Activated B cell treated with CpG ODN at 0.5 μM for 24 hours (primary cell): ENCODE results near the gene UGT1A10. TPM values are rescaled to one million over a fixed set of nuclear protein-coding genes. Genes with fewer than 3 reads are reported as not detected.

Source experiments
- ATAC-seq: fragments of 200-7000 bp; cut with Tn5 transposase; one replicate; pipeline ENCODE4 v1.10.0; 2021; ENCODE audit warnings: low read depth, mild to moderate bottlenecking, moderate library complexity
- CTCF ChIA-PET: fragments of 350-600 bp; sonication (Branson Sonifier 250); formaldehyde crosslinking; loops from one replicate; lab custom pipeline; 2021; ENCODE audit warnings: antibody characterized with exemption; lab: Charles Lee
- POLR2A ChIA-PET: fragments of 350-600 bp; sonication (Branson Sonifier 250); formaldehyde crosslinking; loops from one replicate; lab custom pipeline; 2021; ENCODE audit warnings: antibody characterized with exemption; lab: Charles Lee
- DNase-seq: peaks from one replicate; pipeline ENCODE4 v3.0.0; 2022
- H3K27ac Mint-ChIP-seq: one replicate; pipeline ENCODE4 v1.8.0; 2020; ENCODE audit warnings: mixed read lengths
- H3K27me3 Mint-ChIP-seq: one replicate; pipeline ENCODE4 v1.8.0; 2021; ENCODE audit warnings: mixed read lengths
- H3K36me3 Mint-ChIP-seq: one replicate; pipeline ENCODE4 v1.8.0; 2021; ENCODE audit warnings: low read depth, mixed read lengths
- H3K4me1 Mint-ChIP-seq: one replicate; pipeline ENCODE4 v1.8.0; 2021; ENCODE audit warnings: mixed read lengths
- H3K4me3 Mint-ChIP-seq: one replicate; pipeline ENCODE4 v1.8.0; 2020; ENCODE audit warnings: mild to moderate bottlenecking, mixed read lengths
- H3K9me3 Mint-ChIP-seq: one replicate; pipeline ENCODE4 v1.8.0; 2020; ENCODE audit warnings: mixed read lengths
- intact Hi-C: fragments of 100-400 bp; cut with micrococcal nuclease; formaldehyde crosslinking; loops from one replicate; pipeline ENCODE4 v1.15.1; 2024
- total RNA-seq: library from RNA; stranded (reverse); gene quantifications from 2 replicates; pipeline ENCODE4 v1.2.3, GENCODE V29; 2022
- TF ChIP-seq, protein P1 (sequence below): fragments of 200-600 bp; IDR thresholded peaks from one replicate; pipeline ENCODE4 v1.8.0; 2022; ENCODE audit warnings: antibody characterized with exemption, mild to moderate bottlenecking

UGT1A10 gene
- total RNA-seq, 1 donor from 2014 or later: not detected

GRCh38 chr2:233676046-233676445 lies 39.8 kb downstream of the UGT1A10 start:
- H3K4me1 Mint-ChIP-seq: no peaks in the 10 kb centered on the region
- ChIA-PET POLR2A (no interaction called here), CTCF (no interaction called here)
- no peak overlapping the region for H3K27ac Mint-ChIP-seq
- intact Hi-C loops: no loop called here
- H3K4me3 Mint-ChIP-seq: no peak overlapping the region
- no peaks in the 10 kb centered on the region for H3K36me3 Mint-ChIP-seq
- TF ChIP-seq, protein P1, sequence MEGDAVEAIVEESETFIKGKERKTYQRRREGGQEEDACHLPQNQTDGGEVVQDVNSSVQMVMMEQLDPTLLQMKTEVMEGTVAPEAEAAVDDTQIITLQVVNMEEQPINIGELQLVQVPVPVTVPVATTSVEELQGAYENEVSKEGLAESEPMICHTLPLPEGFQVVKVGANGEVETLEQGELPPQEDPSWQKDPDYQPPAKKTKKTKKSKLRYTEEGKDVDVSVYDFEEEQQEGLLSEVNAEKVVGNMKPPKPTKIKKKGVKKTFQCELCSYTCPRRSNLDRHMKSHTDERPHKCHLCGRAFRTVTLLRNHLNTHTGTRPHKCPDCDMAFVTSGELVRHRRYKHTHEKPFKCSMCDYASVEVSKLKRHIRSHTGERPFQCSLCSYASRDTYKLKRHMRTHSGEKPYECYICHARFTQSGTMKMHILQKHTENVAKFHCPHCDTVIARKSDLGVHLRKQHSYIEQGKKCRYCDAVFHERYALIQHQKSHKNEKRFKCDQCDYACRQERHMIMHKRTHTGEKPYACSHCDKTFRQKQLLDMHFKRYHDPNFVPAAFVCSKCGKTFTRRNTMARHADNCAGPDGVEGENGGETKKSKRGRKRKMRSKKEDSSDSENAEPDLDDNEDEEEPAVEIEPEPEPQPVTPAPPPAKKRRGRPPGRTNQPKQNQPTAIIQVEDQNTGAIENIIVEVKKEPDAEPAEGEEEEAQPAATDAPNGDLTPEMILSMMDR: no peak
- DNase-seq (no peak), ATAC-seq (no peak)
- H3K27me3 Mint-ChIP-seq: peaks cover 15% of the 10 kb centered on the region
- no peaks in the 10 kb centered on the region for H3K9me3 Mint-ChIP-seq

- no peak for ATAC-seq
- TF ChIP-seq, protein P1: no peak
Measured at GRCh38 chr2:233679196-233679595, 42.9 kb downstream of the UGT1A10 start.

DNA sequence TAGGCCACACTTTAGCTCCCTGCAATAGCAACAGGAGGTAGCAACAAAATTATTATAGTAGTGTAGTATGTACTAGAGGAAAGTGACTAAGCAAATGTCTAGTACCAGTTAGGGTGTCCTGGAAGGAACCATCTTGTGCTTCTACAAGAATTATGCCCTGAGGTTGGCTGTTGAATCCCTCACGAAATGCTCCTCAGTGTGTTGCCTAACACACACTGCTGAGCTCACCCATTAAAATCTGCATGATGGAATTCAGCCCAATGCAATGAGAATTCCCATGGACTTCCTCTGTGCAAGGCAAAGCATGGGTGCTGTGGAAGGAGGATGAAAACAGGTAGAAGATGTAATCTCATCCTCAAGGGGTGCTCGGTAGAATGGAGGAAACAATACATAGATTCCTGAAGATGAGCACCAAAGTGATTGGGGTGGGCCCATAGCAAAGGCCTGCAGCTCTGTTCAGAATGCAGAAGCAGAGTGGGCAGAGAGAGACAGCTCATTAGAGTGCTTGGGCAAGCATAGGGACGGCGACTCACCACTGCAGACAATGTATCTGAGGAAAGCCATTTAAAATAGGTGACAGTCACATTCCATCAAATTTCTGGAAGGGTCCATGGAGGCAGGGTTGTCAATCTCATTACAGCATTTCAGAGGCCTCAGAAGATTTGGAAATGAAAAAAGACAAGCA lies 44.3 kb downstream of the UGT1A10 start:
- ChIA-PET CTCF (interaction anchor here (0.8 kb wide), 1 partner anchor 35 kb away, joined by 3 read pairs; no protein-coding TSS in a partner anchor), POLR2A (no interaction called here)
- ATAC-seq: no peak
- TF ChIP-seq, protein P1: no peak
- H3K27ac Mint-ChIP-seq: no peak overlapping the region
- no peaks in the 10 kb centered on the region for H3K9me3 Mint-ChIP-seq
- no peak for DNase-seq
- H3K27me3 Mint-ChIP-seq: peaks cover 11% of the 10 kb centered on the region
- no peak overlapping the region for H3K4me3 Mint-ChIP-seq
- intact Hi-C loops: no loop called here
- H3K4me1 Mint-ChIP-seq: peaks cover 13% of the 10 kb centered on the region
- H3K36me3 Mint-ChIP-seq: no peaks in the 10 kb centered on the region

More at GRCh38 chr2:233679196-233679595, 42.9 kb downstream of the UGT1A10 start:
- Mint-ChIP-seq H3K4me3 (no peak overlapping the region), H3K9me3 (no peaks in the 10 kb centered on the region), H3K4me1 (peaks cover 13% of the 10 kb centered on the region), H3K27me3 (peaks cover 11% of the 10 kb centered on the region), H3K27ac (no peak overlapping the region), H3K36me3 (no peaks in the 10 kb centered on the region)
- intact Hi-C loops: no loop called here
- ChIA-PET CTCF (no interaction called here), POLR2A (no interaction called here)
- DNase-seq: no peak

DNA sequence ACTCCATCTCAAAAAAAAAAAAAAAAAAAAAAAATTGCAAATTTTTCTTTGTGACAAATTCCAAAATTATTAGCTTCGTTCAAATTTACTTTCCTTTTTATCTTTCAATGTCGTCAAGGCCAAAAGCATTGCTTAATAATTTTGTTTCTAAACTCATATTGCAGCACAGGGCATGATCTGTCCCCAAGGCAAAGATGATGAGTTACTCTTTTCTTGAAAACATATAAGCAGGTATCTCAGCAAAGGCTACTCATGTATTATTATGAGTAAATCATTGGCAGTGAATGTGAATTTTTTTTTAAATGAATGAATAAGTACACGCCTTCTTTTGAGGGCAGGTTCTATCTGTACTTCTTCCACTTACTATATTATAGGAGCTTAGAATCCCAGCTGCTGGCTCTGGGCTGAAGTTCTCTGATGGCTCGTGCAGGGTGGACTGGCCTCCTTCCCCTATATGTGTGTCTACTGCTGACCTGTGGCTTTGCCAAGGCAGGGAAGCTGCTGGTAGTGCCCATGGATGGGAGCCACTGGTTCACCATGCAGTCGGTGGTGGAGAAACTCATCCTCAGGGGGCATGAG lies 45.4 kb downstream of the UGT1A10 start, which contains the start of gene UGT1A7:
Gene UGT1A7 (plus strand): TSS at position 381 of the 579 bp plus-strand sequence. CDS start 37 bp downstream, at position 418.
- ChIA-PET CTCF (no interaction called here), POLR2A (no interaction called here)
- Mint-ChIP-seq H3K36me3 (no peaks in the 10 kb centered on the region), H3K27ac (no peak within 1 kb of the TSS), H3K27me3 (peaks cover 10% of the 10 kb centered on the region), H3K4me3 (no peak within 1 kb of the TSS), H3K9me3 (no peaks in the 10 kb centered on the region), H3K4me1 (peaks cover 13% of the 10 kb centered on the region)
- TF ChIP-seq, protein P1: no peak
- intact Hi-C loops: no loop called here
- DNase-seq: no peak
- ATAC-seq: no peak

GRCh38 chr2:233684640-233685039 lies 48.4 kb downstream of the UGT1A10 start:
- no peaks in the 10 kb centered on the region for H3K9me3 Mint-ChIP-seq
- DNase-seq (no peak), ATAC-seq (no peak)
- TF ChIP-seq, protein P1: no peak
- H3K36me3 Mint-ChIP-seq: no peaks in the 10 kb centered on the region
- peaks cover 11% of the 10 kb centered on the region for H3K27me3 Mint-ChIP-seq
- POLR2A ChIA-PET: no interaction called here
- no peak overlapping the region for H3K4me3 Mint-ChIP-seq
- H3K4me1 Mint-ChIP-seq: peaks cover 13% of the 10 kb centered on the region
- H3K27ac Mint-ChIP-seq: no peak overlapping the region
- CTCF ChIA-PET: no interaction called here
- intact Hi-C loops: no loop called here
